K562 (cell line): ENCODE measurements around the gene CDC14A. TPM values are rescaled to one million over a fixed set of nuclear protein-coding genes. Genes with fewer than 3 reads are reported as not detected.

Experiments
- ATAC-seq: fragments of 200-7000 bp; cut with Tn5 transposase; 3 replicates; pipeline ENCODE4 v1.9.1; 2020; ENCODE audit warnings: moderate library complexity
- BruUV-seq: library from RNA; stranded (reverse); fragments of 400-500 nt; replicated peaks from 2 replicates; lab custom pipeline; 2021; lab: Mats Ljungman, UMichigan
- CTCF ChIA-PET: fragments of 300-600 bp; formaldehyde crosslinking; extraction: SDS; loops from one replicate; lab custom pipeline; 2021; ENCODE audit warnings: low intra/inter-chr PET ratio; lab: Yijun Ruan, JAX
- POLR2A ChIA-PET: fragments of 300-600, 350-650 bp; sonication (Branson Sonifier 250); formaldehyde crosslinking; extraction: SDS; loops from one replicate; lab custom pipeline; 2021; ENCODE audit warnings: antibody characterized with exemption, inconsistent platforms; lab: Yijun Ruan, JAX
- DNase-seq, 4 experiments: peaks; one replicate each; pipeline versions ENCODE4 v3.0.0 to v3.0.0-alpha.2; 2011 to 2018; ENCODE audit warnings: low spot score in 3 of 4, mixed read lengths in 3 of 4; ENCODE audit errors: extremely low read depth in 1 of 4
- FAIRE-seq: peaks from 2 replicates; lab custom pipeline; 2011; peaks lifted over from hg19 to GRCh38; lab: Jason Lieb, UNC
- H2AFZ ChIP-seq: 2 replicates; pipeline ENCODE4 v1.6.0; 2011; ENCODE audit warnings: low read depth, low read length, control low read depth, inconsistent platforms
- H3K27ac ChIP-seq: fragments of 200-600 bp; 3 replicates; pipeline ENCODE4 v1.8.0; 2011; ENCODE audit warnings: low read depth, mild to moderate bottlenecking, control low read depth, inconsistent platforms, low read length, moderate library complexity, mixed read lengths; ENCODE audit errors: extremely low read depth
- H3K27me3 ChIP-seq, 2 experiments: fragments of 300-600 bp in 1 of 2; 2 replicates in 1 of 2; 3 replicates in 1 of 2; pipeline versions ENCODE4 v1.6.0 to v1.8.0; 2011; ENCODE audit warnings: inconsistent platforms in 2 of 2, low read length in 2 of 2, mild to moderate bottlenecking in 1 of 2, mixed read lengths in 1 of 2, moderate library complexity in 1 of 2; ENCODE audit not compliant: control insufficient read depth in 2 of 2, insufficient read depth in 2 of 2
- H3K36me3 ChIP-seq: fragments of 300-600 bp; 3 replicates; pipeline ENCODE4 v1.8.0; 2011; ENCODE audit warnings: mild to moderate bottlenecking, low read length, inconsistent platforms; ENCODE audit not compliant: control insufficient read depth, insufficient read depth
- H3K4me1 ChIP-seq, 2 experiments: fragments of 200-600 bp in 1 of 2; replicated peaks in 1 of 2; 2 replicates in 1 of 2; 3 replicates in 1 of 2; pipeline versions ENCODE4 v1.5.1 to v1.8.0; 2011; ENCODE audit warnings: inconsistent platforms in 2 of 2, low read length in 2 of 2, mild to moderate bottlenecking in 1 of 2, mixed read lengths in 1 of 2, moderate library complexity in 1 of 2; ENCODE audit not compliant: control insufficient read depth in 2 of 2, insufficient read depth in 2 of 2
- H3K4me2 ChIP-seq: 2 replicates; pipeline ENCODE4 v1.6.1; 2011; ENCODE audit warnings: low read length, control low read depth, inconsistent platforms, mixed read lengths; ENCODE audit not compliant: insufficient read depth
- H3K4me3 ChIP-seq: fragments of 200-600 bp; sonication (generic), shearing (Covaris generic); 2 replicates; pipeline ENCODE4 v1.5.1; 2016; ENCODE audit warnings: control low read depth, inconsistent platforms
- H3K79me2 ChIP-seq: fragments of 200-600 bp; 3 replicates; pipeline ENCODE4 v1.8.0; 2011; ENCODE audit warnings: low read length, inconsistent platforms; ENCODE audit not compliant: control insufficient read depth, insufficient read depth
- H3K9ac ChIP-seq, 2 experiments: 2 replicates each; pipeline versions ENCODE4 v1.6.0 to v1.6.1; 2011; ENCODE audit warnings: low read depth in 2 of 2, low read length in 2 of 2, control low read depth in 1 of 2, inconsistent platforms in 1 of 2, mild to moderate bottlenecking in 1 of 2, mixed read lengths in 1 of 2; ENCODE audit not compliant: insufficient read depth in 1 of 2
- H3K9me1 ChIP-seq: one replicate; pipeline ENCODE4 v1.6.0; 2011; ENCODE audit warnings: inconsistent platforms, mild to moderate bottlenecking, low read length, moderate library complexity; ENCODE audit not compliant: control insufficient read depth, insufficient read depth
- H3K9me3 ChIP-seq: replicated peaks from 2 replicates; pipeline ENCODE4 v1.5.1; 2011; ENCODE audit warnings: low read depth, low read length, inconsistent platforms; ENCODE audit not compliant: control insufficient read depth, insufficient read depth
- H4K20me1 ChIP-seq: replicated peaks from 2 replicates; pipeline ENCODE4 v1.6.1; 2011; ENCODE audit warnings: low read length, inconsistent platforms, mixed read lengths; ENCODE audit not compliant: control insufficient read depth, insufficient read depth
- ARID2 ChIP-seq: fragments of 450-650 bp; IDR thresholded peaks from 2 replicates; pipeline ENCODE4 v1.6.1; 2017; ENCODE audit warnings: antibody characterized with exemption, mild to moderate bottlenecking
- ATF1 ChIP-seq, 2 experiments: fragments of 450-650 bp in 1 of 2; IDR thresholded peaks; 2 replicates each; pipeline ENCODE4 v1.6.1; 2016; ENCODE audit warnings: missing compliant biosample characterization in 1 of 2, missing genetic modification characterization in 1 of 2
- CREB1 ChIP-seq, 2 experiments: sonication (generic) in 1 of 2; formaldehyde crosslinking in 1 of 2; IDR thresholded peaks; 2 replicates each; pipeline versions ENCODE4 v1.6.1 to v1.8.0; 2012 to 2022; ENCODE audit warnings: inconsistent platforms in 1 of 2, mild to moderate bottlenecking in 1 of 2, missing genetic modification reagents in 1 of 2, moderate library complexity in 1 of 2
- ELF1 ChIP-seq: fragments of 200-800 bp; sonication (Bioruptor generic); IDR thresholded peaks from 2 replicates; pipeline ENCODE4 v1.6.1; 2016; ENCODE audit warnings: missing genetic modification characterization, missing compliant biosample characterization
- FOXA1 ChIP-seq: fragments of 450-650 bp; IDR thresholded peaks from 2 replicates; pipeline ENCODE4 v1.6.1; 2016; ENCODE audit warnings: mild to moderate bottlenecking, borderline replicate concordance
- GTF2E2 ChIP-seq: fragments of 200-800 bp; sonication (Bioruptor generic); IDR thresholded peaks from 2 replicates; pipeline ENCODE4 v1.6.1; 2016; ENCODE audit warnings: missing genetic modification characterization, missing compliant biosample characterization
- HDAC1 ChIP-seq, 2 experiments: fragments of 450-650 bp; IDR thresholded peaks; 2 replicates each; pipeline ENCODE4 v1.6.1; 2016 to 2017; ENCODE audit warnings: inconsistent platforms in 1 of 2, mild to moderate bottlenecking in 1 of 2, moderate library complexity in 1 of 2
- JUN ChIP-seq, 2 experiments: sonication (generic) in 1 of 2; formaldehyde crosslinking in 1 of 2; IDR thresholded peaks; 2 replicates each; pipeline versions ENCODE4 v1.6.1 to v1.8.0; 2012 to 2022; ENCODE audit warnings: borderline replicate concordance in 2 of 2, mild to moderate bottlenecking in 2 of 2, improper control_type of control experiment in 1 of 2, low read depth in 1 of 2, low read length in 1 of 2, missing genetic modification reagents in 1 of 2
- JUND ChIP-seq, 2 experiments: IDR thresholded peaks; 2 replicates in 1 of 2; 3 replicates in 1 of 2; pipeline ENCODE4 v1.6.1; 2011; ENCODE audit warnings: borderline replicate concordance in 2 of 2, low read depth in 2 of 2, low read length in 2 of 2, improper control_type of control experiment in 1 of 2, missing biosample characterization in 1 of 2, missing genetic modification characterization in 1 of 2, missing genetic modification reagents in 1 of 2
- MYC ChIP-seq, 2 experiments: fragments of 250-450 bp in 1 of 2; sonication (Bioruptor Pico) in 1 of 2; IDR thresholded peaks; 2 replicates each; pipeline versions ENCODE4 v1.5.1 to v1.6.1; 2012 to 2021; ENCODE audit warnings: low read depth in 2 of 2, borderline replicate concordance in 1 of 2, improper control_type of control experiment in 1 of 2, low read length in 1 of 2, mild to moderate bottlenecking in 1 of 2, moderate library complexity in 1 of 2
- SP1 ChIP-seq: sonication (generic); formaldehyde crosslinking; IDR thresholded peaks from 2 replicates; pipeline ENCODE4 v1.8.1; 2022; ENCODE audit warnings: mild to moderate bottlenecking, missing genetic modification reagents
- THAP7 ChIP-seq: fragments of 250-450 bp; sonication (Bioruptor Pico); IDR thresholded peaks from 2 replicates; pipeline ENCODE4 v1.5.0; 2021
- VEZF1 ChIP-seq: fragments of 200-800 bp; sonication (Bioruptor generic); IDR thresholded peaks from 2 replicates; pipeline ENCODE4 v1.6.1; 2017; ENCODE audit warnings: missing genetic modification characterization, missing compliant biosample characterization
- ZNF24 ChIP-seq: fragments of 450-650 bp; IDR thresholded peaks from 2 replicates; pipeline ENCODE4 v1.6.1; 2016
- WGBS: fragments of 100-300 bp; shearing (Covaris generic); methylation state at CpG from one replicate; pipeline ENCODE4 v1.1.6; 2016; ENCODE audit warnings: low coverage, mixed read lengths; ENCODE audit not compliant: insufficient coverage; ENCODE audit errors: missing lambda C conversion rate; 5-methylcytosine and 5-hydroxymethylcytosine counted together
- in situ Hi-C: fragments of 300-500 bp; cut with MboI; formaldehyde crosslinking; loops from 4 replicates; pipeline ENCODE4 v1.15.0; 2018; ENCODE audit warnings: inconsistent platforms, mixed read lengths
- intact Hi-C: fragments of 100-400 bp; cut with micrococcal nuclease; formaldehyde crosslinking; loops from 2 replicates; pipeline ENCODE4 v1.14.2; 2022
- polyA plus RNA-seq, 8 experiments: library from polyadenylated mRNA; depleted of rRNA in 4 of 8; stranded (reverse) in 5 of 8; unstranded in 3 of 8; fragments of >200 nt; fragmentation: Nextera tagmentation in 2 of 8; fragmentation: Illumina TruSeq in 1 of 8; extraction: Ambion mirVana in 2 of 8; extraction: Trizol in 1 of 8; gene quantifications; 2 replicates each; pipeline versions ENCODE4 v1.2.1 to v1.2.3, GENCODE V29; 2011 to 2014; ENCODE audit warnings: inconsistent platforms in 1 of 8, missing spikeins in 1 of 8
- total RNA-seq, 7 experiments: library from RNA; depleted of rRNA in 6 of 7; stranded (reverse); fragments of >200 nt in 6 of 7; fragmentation: Illumina TruSeq in 2 of 7; extraction: Trizol in 2 of 7; gene quantifications; 2 replicates each; pipeline versions ENCODE4 v1.2.1 to v1.2.3, GENCODE V29; 2011 to 2021; ENCODE audit warnings: low replicate concordance in 1 of 7
- TF ChIP-seq, protein P1 (sequence below): fragments of 450-650 bp; IDR thresholded peaks from 2 replicates; pipeline ENCODE4 v1.6.1; 2016; ENCODE audit warnings: antibody characterized with exemption

The CDC14A gene
- total and polyA plus RNA-seq, 9 of the 15 experiments (the other 6 are each of a cell fraction or from before 2014, with no cell fraction given): 17.0 to 74.3 (median 33.4) TPM

- in situ Hi-C loops: no loop called here
- Histone ChIP-seq H3K9me1 (no peaks in the 10 kb centered on the region), H3K27ac (peak overlapping the region; percentile 98), H4K20me1 (no peaks in the 10 kb centered on the region; the same call in 1 of the 2 replicates), H3K4me2 (peak overlapping the region; percentile 97), H3K9me3 (no peaks in the 10 kb centered on the region), H2AFZ (peak overlapping the region; percentile 99), H3K9ac (peak overlapping the region; percentile 90 to 95), H3K79me2 (peaks cover 44% of the 10 kb centered on the region), H3K27me3 (no peaks in the 10 kb centered on the region), H3K36me3 (peaks cover 15% of the 10 kb centered on the region; the same call in 1 of the 3 replicates), H3K4me1 (peaks cover 21 to 43% of the 10 kb centered on the region in 2 experiments), H3K4me3 (peak overlapping the region; percentile 91)
- ChIA-PET CTCF (no interaction called here), POLR2A (interaction anchor here (0.6 to 5.2 kb wide), 6 partner anchors 9 to 128 kb away, joined by 3 to 136 read pairs (median 4); no protein-coding TSS in a partner anchor)
- intact Hi-C loops: loop anchor here (1.0 to 10.0 kb wide), 5 partner anchors 84 to 584 kb away; partner anchors contain the start of genes DBT, FRRS1, RTCA and SASS6
- ATAC-seq: peak; percentile 80
- BruUV-seq: TSS peak; percentile 84
- WGBS: under 1% methylated on average over 36 of the region's 36 CpGs
- FAIRE-seq: peak; percentile 92
- peak; percentile 72 to 98 (median 82) for DNase-seq
- TF ChIP-seq ZNF24 (peak; percentile 65; the same call in 1 of the 2 replicates), ATF1 (CRISPR knock-in tag; IDR thresholded peaks at IDR 0.05) (no peak), ATF1 (tag; IDR thresholded peaks at IDR 0.05) (peak; percentile 78), ARID2 (peak; percentile 46; the same call in 1 of the 2 replicates), ELF1 (peak; percentile 49), SP1 (CRISPR knock-in tag) (peak; percentile 66), GTF2E2 (tag) (peak; percentile 77), MYC (IDR thresholded peaks at IDR 0.05; ENCODE audit: low read depth, low read length) (peak; percentile 88), MYC (CRISPR knock-in tag; IDR thresholded peaks at IDR 0.05; ENCODE audit: borderline replicate concordance, low read depth) (peak; percentile 53; the same call in 1 of the 2 replicates), VEZF1 (peak; percentile 12; the same call in 1 of the 2 replicates), FOXA1 (no peak), JUND (IDR thresholded peaks at IDR 0.05; ENCODE audit: borderline replicate concordance, low read depth, low read length) (peak; percentile 38; the same call in 1 of the 2 replicates), JUND (tag; IDR thresholded peaks at IDR 0.05; ENCODE audit: borderline replicate concordance, low read depth, low read length) (peak; percentile 58; the same call in 1 of the 3 replicates), HDAC1 (IDR thresholded peaks at IDR 0.05) (peak in 1 of 2 experiments; percentile 48; a peak in 1 of 4 replicates), CREB1 (IDR thresholded peaks at IDR 0.05) (no peak), CREB1 (CRISPR knock-in tag; IDR thresholded peaks at IDR 0.05) (0 out of 2 replicates have a peak, but pooled peaks have one; percentile 12), THAP7 (no peak), JUN (IDR thresholded peaks at IDR 0.05; ENCODE audit: borderline replicate concordance, low read depth, low read length) (peak; percentile 41; the same call in 1 of the 2 replicates), JUN (CRISPR knock-in tag; IDR thresholded peaks at IDR 0.05; ENCODE audit: borderline replicate concordance) (no peak)
- TF ChIP-seq, protein P1, sequence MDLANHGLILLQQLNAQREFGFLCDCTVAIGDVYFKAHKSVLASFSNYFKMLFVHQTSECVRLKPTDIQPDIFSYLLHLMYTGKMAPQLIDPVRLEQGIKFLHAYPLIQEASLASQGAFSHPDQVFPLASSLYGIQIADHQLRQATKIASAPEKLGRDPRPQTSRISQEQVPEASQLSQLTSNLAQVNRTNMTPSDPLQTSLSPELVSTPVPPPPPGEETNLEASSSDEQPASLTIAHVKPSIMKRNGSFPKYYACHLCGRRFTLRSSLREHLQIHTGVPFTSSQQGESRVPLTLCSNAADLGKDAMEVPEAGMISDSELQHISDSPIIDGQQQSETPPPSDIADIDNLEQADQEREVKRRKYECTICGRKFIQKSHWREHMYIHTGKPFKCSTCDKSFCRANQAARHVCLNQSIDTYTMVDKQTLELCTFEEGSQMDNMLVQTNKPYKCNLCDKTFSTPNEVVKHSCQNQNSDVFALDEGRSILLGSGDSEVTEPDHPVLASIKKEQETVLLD: peak; percentile 77; the same call in 1 of the 2 replicates
Measured at GRCh38 chr1:100351095-100351887, 1.0 kb upstream of the CDC14A start.
